PFSK-1 (cell line): ENCODE measurements around the gene SEC62.

Source experiments
- POLR2AphosphoS5 ChIP-seq: IDR thresholded peaks from 2 replicates; pipeline ENCODE4 v1.6.1; 2012; ENCODE audit warnings: low read depth, mild to moderate bottlenecking, control low read depth, low read length, moderate library complexity
- SIN3A ChIP-seq: IDR thresholded peaks from 2 replicates; pipeline ENCODE4 v1.6.1; 2012; ENCODE audit warnings: mild to moderate bottlenecking, low read length, moderate library complexity, borderline replicate concordance; ENCODE audit not compliant: insufficient read depth
- TAF1 ChIP-seq: IDR thresholded peaks from 2 replicates; pipeline ENCODE4 v1.6.1; 2012; ENCODE audit warnings: low read length, control low read depth, borderline replicate concordance; ENCODE audit not compliant: insufficient read depth
- TF ChIP-seq, protein P1 (sequence below), 2 experiments: IDR thresholded peaks; 2 replicates each; pipeline versions ENCODE4 v1.6.1 to v1.8.0; 2011 to 2012; ENCODE audit warnings: low read depth in 2 of 2, low read length in 2 of 2, control low read depth in 1 of 2, inconsistent platforms in 1 of 2, mild to moderate bottlenecking in 1 of 2, moderate library complexity in 1 of 2; ENCODE audit not compliant: insufficient read depth in 1 of 2

GRCh38 chr3:169940470-169941181, 26.0 kb upstream of the SEC62 start:
- TF ChIP-seq SIN3A (no peak), TAF1 (no peak), POLR2AphosphoS5 (no peak)
- TF ChIP-seq, protein P1, sequence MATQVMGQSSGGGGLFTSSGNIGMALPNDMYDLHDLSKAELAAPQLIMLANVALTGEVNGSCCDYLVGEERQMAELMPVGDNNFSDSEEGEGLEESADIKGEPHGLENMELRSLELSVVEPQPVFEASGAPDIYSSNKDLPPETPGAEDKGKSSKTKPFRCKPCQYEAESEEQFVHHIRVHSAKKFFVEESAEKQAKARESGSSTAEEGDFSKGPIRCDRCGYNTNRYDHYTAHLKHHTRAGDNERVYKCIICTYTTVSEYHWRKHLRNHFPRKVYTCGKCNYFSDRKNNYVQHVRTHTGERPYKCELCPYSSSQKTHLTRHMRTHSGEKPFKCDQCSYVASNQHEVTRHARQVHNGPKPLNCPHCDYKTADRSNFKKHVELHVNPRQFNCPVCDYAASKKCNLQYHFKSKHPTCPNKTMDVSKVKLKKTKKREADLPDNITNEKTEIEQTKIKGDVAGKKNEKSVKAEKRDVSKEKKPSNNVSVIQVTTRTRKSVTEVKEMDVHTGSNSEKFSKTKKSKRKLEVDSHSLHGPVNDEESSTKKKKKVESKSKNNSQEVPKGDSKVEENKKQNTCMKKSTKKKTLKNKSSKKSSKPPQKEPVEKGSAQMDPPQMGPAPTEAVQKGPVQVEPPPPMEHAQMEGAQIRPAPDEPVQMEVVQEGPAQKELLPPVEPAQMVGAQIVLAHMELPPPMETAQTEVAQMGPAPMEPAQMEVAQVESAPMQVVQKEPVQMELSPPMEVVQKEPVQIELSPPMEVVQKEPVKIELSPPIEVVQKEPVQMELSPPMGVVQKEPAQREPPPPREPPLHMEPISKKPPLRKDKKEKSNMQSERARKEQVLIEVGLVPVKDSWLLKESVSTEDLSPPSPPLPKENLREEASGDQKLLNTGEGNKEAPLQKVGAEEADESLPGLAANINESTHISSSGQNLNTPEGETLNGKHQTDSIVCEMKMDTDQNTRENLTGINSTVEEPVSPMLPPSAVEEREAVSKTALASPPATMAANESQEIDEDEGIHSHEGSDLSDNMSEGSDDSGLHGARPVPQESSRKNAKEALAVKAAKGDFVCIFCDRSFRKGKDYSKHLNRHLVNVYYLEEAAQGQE (IDR thresholded peaks at IDR 0.05; ENCODE audit: insufficient read depth in 1 of 2, low read depth in 2 of 2, low read length in 2 of 2) = no peak
